ENCODE data around the gene A1CF.
"Not testable (repeated sequence)": the region's sequence is repeated elsewhere in the genome, so short reads cannot be mapped to it uniquely, and the experiment has no call there.

A1CF gene

GRCh38 chr10:50885097-50885859 lies at the start of gene A1CF:
A1CF (minus strand) TSS chr10:50885627; CDS start chr10:50859940, 25,687 bp downstream.
- DNase-seq: no peak

GRCh38 chr10:50931948-50932431 lies 46.6 kb upstream of the A1CF start:
- DNase-seq: no peak

- DNase-seq: no peak
Observed at GRCh38 chr10:50929670-50930069, 44.2 kb upstream of the A1CF start.

- DNase-seq: no peak
Observed at GRCh38 chr10:50928190-50928552, 42.7 kb upstream of the A1CF start.

GRCh38 chr10:50927522-50928189 lies 42.2 kb upstream of the A1CF start:
- DNase-seq: no peak

- not testable (repeated sequence) for DNase-seq
Observed at GRCh38 chr10:50923471-50923870, 38.0 kb upstream of the A1CF start.

GRCh38 chr10:50919010-50919409 lies 33.6 kb upstream of the A1CF start:
- DNase-seq: no peak

- DNase-seq: no peak
Observed at GRCh38 chr10:50918529-50918928, 33.1 kb upstream of the A1CF start.

- no peak for DNase-seq
Observed at GRCh38 chr10:50917486-50917885, 32.1 kb upstream of the A1CF start.

- DNase-seq: no peak
Observed at GRCh38 chr10:50909334-50910014, 24.0 kb upstream of the A1CF start.

- DNase-seq: no peak
Observed at GRCh38 chr10:50908366-50908765, 22.9 kb upstream of the A1CF start.

GRCh38 chr10:50905797-50906196 lies 20.4 kb upstream of the A1CF start:
- not testable (repeated sequence) for DNase-seq

- no peak for DNase-seq
Observed at GRCh38 chr10:50896721-50897120, 11.3 kb upstream of the A1CF start.

- no peak for DNase-seq
Observed at GRCh38 chr10:50894312-50894711, 8.9 kb upstream of the A1CF start.

GRCh38 chr10:50892467-50892866 lies 7.0 kb upstream of the A1CF start:
- DNase-seq: no peak

- no peak for DNase-seq
Observed at GRCh38 chr10:50884302-50884701, 1.1 kb downstream of the A1CF start.

- no peak for DNase-seq
Observed at GRCh38 chr10:50883629-50884028, 1.8 kb downstream of the A1CF start.

GRCh38 chr10:50882540-50882983 lies 2.9 kb downstream of the A1CF start:
- DNase-seq: no peak

- not testable (repeated sequence) for DNase-seq
Observed at GRCh38 chr10:50881046-50881445, 4.4 kb downstream of the A1CF start.

GRCh38 chr10:50876429-50876828 lies 9.0 kb downstream of the A1CF start:
- DNase-seq: no peak

GRCh38 chr10:50874723-50875122 lies 10.7 kb downstream of the A1CF start:
- DNase-seq: no peak

- DNase-seq: no peak
Observed at GRCh38 chr10:50866317-50866716, 19.1 kb downstream of the A1CF start.

GRCh38 chr10:50862719-50863118 lies 22.7 kb downstream of the A1CF start:
- no peak for DNase-seq

GRCh38 chr10:50861370-50861769 lies 24.1 kb downstream of the A1CF start:
- no peak for DNase-seq
